GM19351 (cell line): ENCODE data around the gene SLF2.
"Not testable (repeated sequence)": the region's sequence is repeated elsewhere in the genome, so short reads cannot be mapped to it uniquely, and the experiment has no call there.

ENCODE experiments used
- ATAC-seq: cut with Tn5 transposase; IDR thresholded peaks from one replicate; pipeline ENCODE4 v1.9.1; 2021; ENCODE audit warnings: mild to moderate bottlenecking, moderate library complexity; ENCODE audit not compliant: unreplicated experiment

Gene SLF2

GRCh38 chr10:100877461-100877850 is 35.3 kb upstream of the SLF2 start:
- no peak for ATAC-seq

- no peak for ATAC-seq
These were observed 34.4 kb upstream of the SLF2 start for GRCh38 chr10:100878291-100878910.

GRCh38 chr10:100879741-100880360 is 32.9 kb upstream of the SLF2 start:
- no peak for ATAC-seq

GRCh38 chr10:100881556-100882213 is 31.1 kb upstream of the SLF2 start:
- ATAC-seq, result no peak

- ATAC-seq, result no peak
These were observed 30.5 kb upstream of the SLF2 start for GRCh38 chr10:100882252-100882651.

- ATAC-seq, result no peak
These were observed 30.0 kb upstream of the SLF2 start for GRCh38 chr10:100882671-100883311.

- no peak for ATAC-seq
These were observed 29.4 kb upstream of the SLF2 start for GRCh38 chr10:100883312-100883821.

GRCh38 chr10:100885611-100886010 is 27.2 kb upstream of the SLF2 start:
- not testable (repeated sequence) for ATAC-seq

- ATAC-seq, result no peak
These were observed 26.7 kb upstream of the SLF2 start for GRCh38 chr10:100886091-100886490.

- ATAC-seq, result no peak
These were observed 26.2 kb upstream of the SLF2 start for GRCh38 chr10:100886521-100886920.

GRCh38 chr10:100886963-100887362 is 25.8 kb upstream of the SLF2 start:
- ATAC-seq, result no peak

- ATAC-seq, result no peak
These were observed 24.9 kb upstream of the SLF2 start for GRCh38 chr10:100887761-100888296.

GRCh38 chr10:100888957-100889356 is 23.8 kb upstream of the SLF2 start:
- ATAC-seq, result no peak

GRCh38 chr10:100889546-100889945 is 23.2 kb upstream of the SLF2 start:
- no peak for ATAC-seq

GRCh38 chr10:100890141-100890672 is 22.6 kb upstream of the SLF2 start:
- ATAC-seq, result no peak

GRCh38 chr10:100890673-100891317 is 22.0 kb upstream of the SLF2 start:
- ATAC-seq, result no peak

GRCh38 chr10:100894033-100894432 is 18.7 kb upstream of the SLF2 start:
- no peak for ATAC-seq

- ATAC-seq, result no peak
These were observed 18.0 kb upstream of the SLF2 start for GRCh38 chr10:100894589-100895294.

GRCh38 chr10:100895346-100895745 is 17.4 kb upstream of the SLF2 start:
- no peak for ATAC-seq

- no peak for ATAC-seq
These were observed 16.9 kb upstream of the SLF2 start for GRCh38 chr10:100895896-100896295.
